ENCODE data around the gene BFSP2.

The BFSP2 gene

DNA sequence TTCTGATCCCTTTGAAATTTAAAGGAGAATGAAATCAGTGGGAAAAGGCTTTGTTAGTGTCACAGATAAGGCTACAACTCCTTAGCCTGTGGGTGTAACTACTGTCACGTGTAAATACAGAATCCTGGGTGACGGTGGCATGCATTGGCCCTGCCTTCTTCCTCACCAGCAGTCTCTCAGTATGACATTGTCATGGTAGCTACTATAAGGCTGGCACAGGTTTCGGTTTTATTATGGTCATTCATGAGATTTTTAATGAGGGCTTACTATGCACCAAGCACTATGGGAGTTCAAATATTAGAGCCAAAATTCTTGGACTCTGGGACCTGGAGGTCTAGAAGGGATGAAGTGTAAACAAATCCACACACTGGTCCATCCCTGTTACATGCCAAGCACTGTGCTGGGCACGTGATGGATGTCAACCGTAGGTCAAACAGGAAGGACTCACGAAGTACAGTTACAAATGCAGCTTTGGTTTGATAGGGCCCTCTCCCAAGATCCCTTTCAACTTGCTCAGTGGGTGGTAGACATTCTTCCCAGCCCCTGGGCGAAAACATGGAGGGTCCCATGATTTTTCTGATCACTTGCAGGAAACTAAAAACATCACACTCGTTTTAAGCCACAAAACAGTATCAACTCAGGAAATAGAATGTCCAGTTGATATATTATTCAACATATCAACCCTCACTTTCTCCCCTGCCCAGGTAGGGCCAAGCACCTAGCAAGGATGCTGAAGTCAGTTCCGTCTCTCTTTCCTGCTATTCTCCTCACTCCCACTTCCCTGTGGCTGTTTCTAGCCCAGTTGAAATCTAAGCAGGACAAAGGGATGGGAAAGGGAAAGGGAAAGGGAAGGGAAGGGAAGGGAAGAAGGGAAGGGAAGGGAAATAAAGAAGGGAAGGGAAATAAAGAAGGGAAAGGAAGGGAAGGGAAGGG, 25.3 kb downstream of the BFSP2 start:
- DNase-seq: no peak

DNA sequence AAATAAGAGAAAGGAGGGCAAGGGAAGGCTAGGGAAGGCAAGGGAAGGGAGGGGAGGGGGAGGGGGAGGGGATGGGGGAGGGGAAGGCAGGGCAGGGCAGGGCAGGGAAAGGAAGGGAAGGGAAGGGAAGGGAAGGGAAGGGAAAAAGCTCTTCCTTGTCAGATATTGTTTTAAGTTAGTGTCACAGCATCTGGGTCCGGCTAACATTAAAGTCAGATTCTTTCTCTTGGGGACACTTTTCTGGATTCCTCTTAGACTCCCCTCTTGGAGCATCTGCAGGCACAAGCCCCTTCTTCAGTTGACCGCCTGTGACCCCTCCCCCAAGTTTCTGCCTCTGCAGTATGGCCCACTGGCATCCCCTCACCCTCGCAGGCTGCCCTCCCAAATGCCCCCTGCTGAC, 26.0 kb downstream of the BFSP2 start:
- DNase-seq: no peak

DNA sequence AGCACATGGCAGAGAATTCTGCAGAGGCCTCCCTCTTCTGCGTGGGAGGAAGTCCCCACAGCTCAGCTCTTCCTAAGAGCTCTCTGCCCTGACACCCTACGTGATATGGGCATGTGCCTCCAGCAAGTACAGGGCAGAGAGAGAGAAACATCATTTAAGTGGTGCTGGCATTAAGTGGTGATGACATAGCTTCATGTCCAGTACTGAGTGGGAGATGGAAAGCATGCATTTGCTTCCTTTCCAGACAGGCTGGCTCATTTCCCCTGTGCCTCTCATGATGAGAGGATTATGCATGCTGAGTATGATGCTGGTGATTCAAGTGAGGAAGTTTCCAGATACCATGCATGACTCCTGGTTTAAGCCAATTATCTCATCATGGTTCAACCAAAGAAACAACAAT, 26.9 kb downstream of the BFSP2 start:
- no peak for DNase-seq

DNA sequence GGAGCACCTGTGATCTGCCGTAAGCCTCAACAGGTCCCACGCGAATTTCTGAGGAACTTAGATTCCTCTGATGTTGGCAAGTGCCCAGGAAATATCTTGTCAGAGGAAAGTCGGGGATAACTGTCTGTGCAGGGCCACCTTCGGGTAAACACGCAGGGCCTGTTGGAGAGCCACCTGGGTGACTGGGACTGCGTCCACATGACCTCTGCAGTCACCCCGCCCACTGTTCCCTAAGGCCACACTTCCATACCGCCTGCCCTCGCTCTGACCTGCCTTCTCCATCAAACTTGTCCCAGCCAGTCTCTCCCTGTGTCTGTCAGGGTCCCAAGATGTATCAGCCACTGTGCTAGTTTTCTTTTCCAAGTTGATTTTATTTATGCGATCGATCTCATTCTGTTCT, 28.7 kb downstream of the BFSP2 start:
- no peak for DNase-seq

DNA sequence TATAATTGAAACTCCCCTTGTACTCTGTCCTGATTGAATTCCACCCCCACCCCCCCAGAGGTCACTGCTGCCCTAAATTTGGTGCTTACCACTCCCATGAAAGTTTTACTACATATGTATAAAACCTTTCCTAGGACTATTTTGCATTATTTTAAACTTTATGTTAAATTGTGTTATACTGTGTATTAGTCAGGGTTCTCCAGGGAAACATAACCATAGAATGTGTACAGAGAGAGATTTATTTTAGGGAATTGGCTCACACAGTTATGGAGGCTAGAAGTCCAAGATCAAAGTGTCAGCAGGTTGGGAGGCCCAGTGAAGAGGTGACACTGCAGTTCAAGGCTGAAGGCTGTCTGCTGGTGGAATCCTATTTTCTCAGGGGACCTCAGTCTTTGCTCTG, 29.2 kb downstream of the BFSP2 start:
- DNase-seq: no peak

DNA sequence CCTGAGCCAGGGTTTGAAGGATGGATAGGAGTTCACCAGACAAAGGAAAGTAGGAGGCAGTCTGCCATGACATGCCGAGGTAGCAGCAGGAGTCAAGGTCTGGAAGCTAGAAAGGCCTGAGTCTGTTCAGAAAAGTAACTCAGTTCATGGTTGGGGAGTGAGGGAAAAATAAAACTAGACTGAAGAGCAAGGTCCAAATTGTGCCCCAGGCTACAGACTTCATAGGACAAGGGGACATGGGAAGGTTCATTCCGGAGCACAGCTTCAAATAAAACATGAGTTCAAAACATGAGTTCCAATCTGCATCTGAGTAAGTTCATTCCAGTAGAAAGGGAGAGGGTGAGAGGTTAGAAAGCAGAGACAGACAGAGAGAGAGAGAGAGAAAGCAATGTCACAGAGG, 39.7 kb downstream of the BFSP2 start:
- no peak for DNase-seq

DNA sequence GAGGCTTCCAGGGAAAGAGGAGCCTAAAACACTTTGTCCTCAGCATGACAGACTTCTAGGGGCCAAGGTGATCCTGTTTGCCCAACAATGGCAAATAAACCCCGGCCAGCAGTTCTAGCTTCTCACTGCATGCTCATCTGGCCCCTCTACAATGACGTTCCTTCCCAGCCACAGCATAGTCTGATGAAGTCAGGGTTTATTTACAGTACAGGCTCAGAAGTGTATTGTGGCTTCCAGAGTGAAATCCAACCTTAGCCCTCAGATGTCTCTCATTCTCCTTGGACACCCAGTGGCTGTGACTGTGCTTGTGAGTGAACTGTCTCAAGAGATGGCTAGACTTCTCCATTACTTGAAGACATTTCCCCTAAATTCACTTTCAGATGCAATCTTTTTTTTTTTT, 40.8 kb downstream of the BFSP2 start:
- no peak for DNase-seq

DNA sequence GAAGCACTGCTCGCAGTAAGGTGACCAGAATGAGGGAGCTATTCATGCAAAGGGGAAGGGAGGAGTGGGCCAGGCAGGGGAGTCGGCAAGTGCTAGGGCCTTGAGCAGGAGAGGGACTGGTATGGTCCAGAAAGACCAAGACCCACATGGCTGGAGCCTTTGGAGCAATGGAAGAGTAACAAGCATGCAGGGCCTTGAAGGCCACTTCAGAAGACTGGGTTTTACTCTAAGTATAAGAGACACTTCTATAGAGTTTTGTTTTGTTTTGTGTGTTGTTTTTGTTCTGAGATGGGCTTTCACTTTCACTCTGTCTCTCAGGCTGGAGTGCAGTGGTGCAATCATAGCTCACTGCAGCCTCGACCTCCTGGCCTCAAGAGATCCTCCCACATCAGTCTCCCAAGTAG, 42.0 kb downstream of the BFSP2 start:
- no peak for DNase-seq

DNA sequence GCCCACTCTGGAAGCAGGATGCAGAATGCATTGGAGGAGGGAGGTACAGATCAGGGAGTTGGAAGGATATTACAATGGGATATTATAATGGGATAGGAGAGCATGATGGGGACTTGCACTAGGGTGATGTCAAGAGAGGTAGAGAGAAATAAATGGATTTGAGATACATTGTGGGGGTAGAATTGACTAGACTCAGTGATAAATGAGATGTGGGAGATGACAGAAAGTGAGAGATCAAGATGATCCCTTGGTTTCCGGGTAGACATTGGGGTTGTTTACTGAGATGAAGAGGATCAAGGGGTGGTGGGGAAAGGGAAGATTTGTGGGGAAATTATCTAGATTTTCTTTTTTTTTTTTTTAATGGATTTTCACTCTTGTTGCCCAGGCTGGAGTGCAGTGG, 42.7 kb downstream of the BFSP2 start:
- DNase-seq: no peak

DNA sequence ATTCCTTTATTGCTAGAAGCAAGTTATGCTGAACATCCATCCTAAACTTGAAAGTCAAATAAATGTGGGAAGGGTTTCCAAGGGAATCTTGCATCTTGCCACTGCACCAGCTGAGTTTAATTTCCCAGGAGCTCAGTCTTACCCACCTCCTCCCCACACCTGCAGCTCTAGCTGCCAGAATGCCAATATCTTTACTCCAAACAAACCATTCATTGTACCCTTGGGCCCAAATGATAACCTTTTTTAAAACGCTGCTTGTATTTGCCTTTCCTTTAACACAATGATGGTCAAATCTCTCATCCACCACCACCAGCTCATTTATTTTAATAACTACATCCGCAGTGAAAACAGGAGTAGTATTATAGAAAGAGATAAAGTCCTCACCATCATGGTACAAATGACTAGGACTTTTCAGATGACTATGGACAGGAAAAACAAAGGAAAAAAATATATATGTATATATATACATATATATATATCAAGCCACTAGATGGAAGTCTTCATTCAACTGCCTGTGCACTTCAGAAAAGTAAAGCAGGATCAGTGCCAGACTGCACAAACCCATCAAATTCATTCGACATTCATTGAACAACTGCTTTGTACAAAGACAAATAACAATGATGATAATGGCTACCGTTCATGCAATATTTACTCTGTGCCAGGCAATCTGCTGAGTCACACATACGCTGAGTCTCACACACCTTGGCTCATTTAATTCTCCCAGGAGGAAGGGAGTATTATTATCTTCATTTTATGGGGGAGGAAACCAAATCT, 44.0 kb downstream of the BFSP2 start:
- DNase-seq: no peak

DNA sequence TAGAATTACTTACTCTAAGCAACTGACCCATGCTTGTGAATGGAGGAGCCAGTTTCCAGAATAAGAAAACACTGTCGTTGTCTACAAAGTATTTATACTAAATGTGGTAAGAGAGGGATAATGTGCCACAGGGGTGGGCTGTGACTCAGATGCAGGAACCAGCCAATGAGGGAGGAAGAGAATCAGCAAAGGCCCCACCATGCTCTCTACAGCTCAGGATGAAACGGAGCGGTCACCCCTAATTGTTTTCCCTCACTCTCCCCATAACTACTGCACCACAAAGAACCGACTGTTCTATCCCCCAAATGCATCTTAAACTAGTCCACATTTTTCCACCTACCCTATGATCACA, 44.5 kb downstream of the BFSP2 start:
- no peak for DNase-seq

DNA sequence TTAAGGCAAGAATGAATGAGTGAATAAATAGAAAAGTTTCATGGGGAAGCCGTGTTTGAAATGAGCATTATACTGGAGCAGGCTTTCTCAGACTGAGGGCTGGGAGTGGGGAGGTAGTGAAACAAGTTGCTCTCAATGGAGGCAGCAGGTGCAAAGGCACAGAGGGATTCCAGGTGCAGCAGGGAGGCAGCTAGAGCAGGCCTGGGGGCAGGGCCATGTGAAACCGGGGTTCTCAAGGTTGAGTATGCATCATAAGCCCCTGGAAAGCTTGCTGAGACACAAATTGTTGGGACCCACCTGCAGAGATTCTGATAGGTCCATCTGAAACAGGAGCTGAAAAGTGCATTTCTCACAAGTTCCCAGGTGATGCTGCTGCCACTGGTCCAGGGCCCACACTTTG, 45.3 kb downstream of the BFSP2 start:
- DNase-seq: no peak

DNA sequence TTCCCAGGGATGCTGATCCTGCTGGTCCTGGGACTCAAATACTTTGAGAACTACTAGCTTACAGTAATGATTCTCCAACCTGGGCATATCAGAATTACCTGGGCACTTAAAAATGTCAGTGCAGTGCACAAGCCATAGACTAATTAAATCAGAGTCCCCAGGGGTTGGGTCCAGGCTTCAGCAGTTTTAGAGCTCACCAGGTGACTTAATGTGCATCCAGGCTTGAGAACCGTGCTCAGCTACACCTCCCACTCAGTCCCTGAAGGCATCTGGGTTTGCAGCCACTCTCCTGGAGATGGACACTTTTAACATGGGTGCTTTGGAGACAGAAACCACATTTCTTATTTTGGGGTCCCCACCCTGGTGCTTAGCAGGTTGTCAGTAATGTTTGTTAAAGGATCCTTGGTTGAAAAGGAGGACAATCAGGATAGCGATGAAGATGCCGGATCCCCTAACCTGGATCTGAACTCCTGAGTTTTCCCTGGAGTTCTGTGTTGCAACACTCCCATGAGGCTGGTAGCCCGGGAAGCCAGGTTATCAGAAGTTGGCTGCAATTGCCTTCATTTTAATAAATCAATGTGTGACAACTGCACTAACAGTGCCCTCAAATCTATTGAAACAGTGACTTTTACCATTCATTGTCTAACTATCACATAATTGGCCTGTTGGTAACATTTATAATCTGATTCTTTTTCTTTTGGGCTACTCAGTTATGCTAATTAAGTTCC, 48.1 kb downstream of the BFSP2 start:
- no peak for DNase-seq

DNA sequence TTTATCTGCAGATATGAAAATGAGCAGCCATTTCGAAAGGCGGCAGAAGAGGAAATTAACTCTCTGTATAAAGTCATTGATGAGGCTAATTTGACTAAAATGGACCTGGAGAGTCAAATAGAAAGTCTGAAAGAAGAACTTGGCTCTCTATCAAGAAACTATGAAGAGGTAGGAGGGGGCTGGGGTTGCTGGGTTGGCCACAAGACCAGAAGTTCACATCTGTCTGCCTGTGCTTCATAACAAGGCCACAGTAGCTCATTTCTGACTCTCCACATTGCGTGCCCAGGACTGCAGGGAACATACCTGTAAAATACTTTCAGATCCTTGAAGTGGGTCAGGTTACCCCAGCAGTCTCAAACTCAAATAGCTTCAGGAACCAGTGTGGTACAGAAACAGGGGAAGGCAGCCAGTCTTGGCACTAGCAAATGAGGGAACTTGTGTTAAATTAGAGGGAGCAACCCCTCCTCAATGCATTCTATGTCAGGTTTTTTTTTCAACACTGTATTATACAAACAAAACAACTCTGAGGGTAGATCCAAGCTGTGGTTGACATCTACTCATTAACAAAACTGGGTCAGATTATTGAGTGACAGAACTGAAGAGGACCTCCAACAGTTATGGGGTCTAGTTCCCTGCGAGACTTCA, 48.7 kb downstream of the BFSP2 start:
- DNase-seq: no peak

DNA sequence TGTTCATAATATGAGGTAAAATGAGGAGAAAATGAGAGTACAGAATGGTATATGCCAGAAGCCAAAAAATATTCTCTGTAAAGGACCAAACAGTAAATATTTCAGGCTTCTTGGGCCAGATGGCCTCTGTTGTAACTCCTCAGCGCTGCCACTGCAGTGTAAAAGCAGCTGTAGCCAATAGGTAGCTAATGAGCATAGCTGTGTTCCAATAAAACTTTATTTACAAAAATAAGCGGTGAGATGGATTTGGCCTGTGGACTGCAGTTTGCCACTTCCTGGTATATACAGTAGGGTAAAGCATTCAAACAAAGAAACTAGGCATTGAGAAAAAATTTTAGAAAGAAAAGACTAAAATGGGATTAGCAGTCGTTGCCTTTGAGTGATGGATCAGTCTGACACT, 51.5 kb downstream of the BFSP2 start:
- no peak for DNase-seq

DNA sequence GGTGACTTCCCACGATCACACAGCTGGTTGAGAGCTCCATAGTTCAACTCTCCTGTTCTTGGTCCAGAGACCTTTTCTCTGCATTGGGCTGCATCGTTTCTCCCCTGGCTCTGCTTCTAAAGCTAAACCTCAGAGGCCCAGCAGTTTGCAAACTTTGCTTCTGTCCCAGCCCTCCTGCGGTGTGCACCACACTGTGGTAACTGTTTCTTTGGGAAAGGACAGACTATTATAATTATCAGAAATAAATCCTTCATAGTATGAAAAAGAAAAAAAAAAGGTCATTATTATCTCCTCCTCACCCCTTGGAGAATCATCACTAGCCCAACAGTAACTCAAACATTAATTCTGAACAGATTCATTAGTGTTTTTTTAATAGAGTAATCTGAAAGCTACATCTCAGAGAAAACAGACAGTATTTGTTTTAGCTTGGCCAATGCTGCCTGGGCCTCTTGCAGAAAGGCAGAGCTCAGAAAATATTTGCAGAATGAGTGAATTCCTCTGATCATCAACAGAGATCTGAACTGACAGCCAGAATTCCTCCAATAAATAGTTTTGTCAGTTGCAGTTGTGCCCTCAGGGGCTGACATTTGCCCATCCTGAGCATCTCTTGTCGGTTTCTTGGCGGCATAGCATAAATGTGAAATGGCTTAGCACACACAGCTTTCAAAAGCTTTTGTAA, 52.9 kb downstream of the BFSP2 start:
- no peak for DNase-seq

DNA sequence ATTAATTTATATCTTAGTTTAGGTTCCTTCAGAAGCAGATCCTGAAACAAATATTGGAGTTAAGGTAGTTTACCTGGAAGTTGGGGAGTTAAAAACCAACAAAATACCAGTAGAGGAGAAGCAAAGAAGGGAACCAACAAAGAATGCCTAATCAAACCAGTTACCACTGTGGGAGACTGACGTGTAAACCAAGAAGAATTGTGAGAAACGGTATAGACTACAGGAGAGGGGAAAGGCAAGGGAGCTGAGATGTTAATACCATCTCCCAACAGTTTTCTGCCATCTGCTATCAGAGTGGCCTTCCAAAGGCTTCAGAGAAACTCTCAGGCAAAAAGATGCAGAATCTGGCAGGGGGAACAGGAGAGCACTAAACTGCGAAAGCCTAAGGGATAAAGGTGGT, 53.5 kb downstream of the BFSP2 start:
- DNase-seq: no peak

DNA sequence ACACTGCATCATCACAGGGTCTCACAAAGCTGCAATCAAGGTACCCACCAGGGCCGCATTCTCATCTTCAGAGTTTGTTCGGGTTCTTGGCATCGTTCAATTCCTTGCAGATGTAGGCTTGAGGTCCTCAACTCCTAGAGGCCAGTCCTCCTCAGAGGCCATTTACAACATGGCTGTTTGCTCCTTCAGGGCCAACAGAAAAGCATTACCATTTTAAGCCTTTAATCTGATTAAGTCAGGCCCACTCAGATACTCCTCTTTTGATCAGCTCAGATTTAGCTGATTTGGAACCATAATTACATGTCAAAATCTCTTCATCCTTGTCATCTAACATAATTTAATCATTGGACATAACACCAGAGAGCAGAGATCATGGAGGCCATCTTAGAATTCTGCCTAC, 55.4 kb downstream of the BFSP2 start:
- no peak for DNase-seq

DNA sequence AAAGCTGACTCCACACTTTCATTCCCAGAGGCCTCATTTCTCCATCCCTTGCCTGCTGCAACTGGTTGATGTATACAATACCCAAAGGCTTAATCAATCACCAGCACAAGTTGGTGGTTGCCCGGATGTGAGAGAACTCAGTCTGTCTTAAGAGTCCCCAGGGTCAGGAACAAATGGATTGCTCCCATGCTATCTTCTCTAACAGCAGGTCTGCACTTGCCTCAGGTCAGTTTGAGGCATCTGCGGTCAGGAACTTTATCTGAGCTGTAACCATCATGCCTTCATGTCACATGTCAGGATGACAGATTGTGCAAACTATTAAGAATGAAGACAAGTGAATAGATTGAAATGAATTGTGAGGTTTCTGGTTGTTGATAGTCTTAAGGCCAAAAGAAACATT, 56.1 kb downstream of the BFSP2 start:
- DNase-seq: no peak

DNA sequence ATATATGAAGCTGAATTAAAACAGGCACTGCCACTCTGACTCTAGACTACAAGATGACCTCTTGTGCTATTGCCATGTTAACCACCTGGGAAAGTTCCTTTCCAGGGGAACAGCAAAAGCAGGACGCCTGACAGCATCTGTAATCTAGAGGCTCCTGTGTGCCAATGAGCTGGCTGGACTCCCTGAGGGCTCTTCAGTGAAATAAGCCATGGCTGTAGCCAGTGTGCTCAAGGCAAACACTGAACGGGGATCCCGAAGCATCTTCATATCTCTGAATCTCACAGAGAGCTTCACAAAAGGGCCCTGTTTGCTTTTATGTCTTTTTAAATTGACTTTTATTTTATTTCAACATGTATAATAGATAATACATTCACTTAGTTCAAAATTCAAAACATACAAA, 57.2 kb downstream of the BFSP2 start:
- DNase-seq: no peak

DNA sequence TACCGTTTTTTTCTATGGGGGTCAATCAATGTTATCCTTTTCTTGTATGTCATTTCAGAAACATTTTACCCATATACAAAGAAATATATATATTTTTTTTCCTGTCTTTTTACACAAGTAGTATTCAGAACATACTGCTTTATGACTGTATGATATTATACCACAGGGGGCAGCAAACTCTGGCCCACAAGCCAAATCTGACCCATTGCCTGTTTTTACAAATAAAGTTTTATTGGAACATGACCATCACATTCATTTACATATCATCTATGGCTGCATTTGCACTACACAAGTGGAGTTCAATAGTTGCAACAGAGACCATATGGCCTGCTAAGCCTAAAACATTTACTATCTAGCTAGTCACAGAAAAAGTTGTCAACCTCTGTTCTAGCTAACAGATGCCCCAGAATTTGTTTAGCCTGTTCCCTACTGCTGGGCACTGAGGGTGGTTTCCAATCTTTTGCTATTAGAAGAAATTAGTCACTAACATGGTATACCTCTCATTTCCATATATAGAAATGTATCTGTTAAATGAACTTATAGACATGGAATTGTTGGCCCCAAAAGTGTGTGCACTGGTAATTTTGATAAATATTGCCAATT, 57.7 kb downstream of the BFSP2 start:
- DNase-seq: no peak

DNA sequence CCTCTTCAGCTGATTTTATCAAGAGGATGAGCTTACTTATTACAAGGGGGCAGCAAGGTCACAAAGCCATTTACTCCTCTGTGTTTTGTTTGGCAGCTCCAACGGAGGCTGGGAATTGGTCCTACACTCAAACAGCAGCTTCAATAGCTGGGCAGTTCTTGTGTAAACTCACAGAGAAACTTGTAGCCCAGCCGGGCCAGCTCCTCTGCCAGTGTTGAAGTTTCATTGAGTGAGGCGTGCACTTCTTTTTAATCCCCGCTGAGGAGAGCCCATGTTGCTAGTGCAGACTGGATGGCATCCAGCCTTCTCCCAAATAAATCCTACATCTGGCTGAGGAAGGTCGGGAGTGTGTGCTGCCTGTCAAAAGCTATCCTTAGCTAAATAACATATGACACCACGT, 59.5 kb downstream of the BFSP2 start:
- no peak for DNase-seq

Measured in GOT3 (cell line).